ENCODE data around the gene DICER1. TPM values are rescaled to one million over a fixed set of nuclear protein-coding genes. Genes with fewer than 3 reads are reported as not detected.

DICER1 gene
- total RNA-seq, 4 donors from 2014 or later: 64.7 to 137 (median 87.6) TPM

- no peak for TF ChIP-seq CTCF (IDR thresholded peaks at IDR 0.05)
- no peak for DNase-seq (ENCODE audit: low spot score)
- no peak for ATAC-seq (ENCODE audit: low FRiP score)
These were observed 93.1 kb downstream of the DICER1 start for GRCh38 chr14:95064256-95064655.

GRCh38 chr14:95063391-95063790 is 93.9 kb downstream of the DICER1 start:
- no peak for DNase-seq (ENCODE audit: low spot score)
- no peak for ATAC-seq (ENCODE audit: low FRiP score)
- TF ChIP-seq CTCF (IDR thresholded peaks at IDR 0.05): no peak

GRCh38 chr14:95062946-95063345 is 94.4 kb downstream of the DICER1 start:
- no peak for TF ChIP-seq CTCF (IDR thresholded peaks at IDR 0.05)
- ATAC-seq (ENCODE audit: low FRiP score) (no peak), DNase-seq (ENCODE audit: low spot score) (no peak)

GRCh38 chr14:95062220-95062619 is 95.1 kb downstream of the DICER1 start:
- TF ChIP-seq CTCF (IDR thresholded peaks at IDR 0.05): no peak
- no peak for ATAC-seq (ENCODE audit: low FRiP score)
- DNase-seq (ENCODE audit: low spot score): no peak

- no peak for TF ChIP-seq CTCF (IDR thresholded peaks at IDR 0.05)
- ATAC-seq (ENCODE audit: low FRiP score): no peak
- no peak for DNase-seq (ENCODE audit: low spot score)
These were observed 95.8 kb downstream of the DICER1 start for GRCh38 chr14:95061317-95062093.

- no peak for ATAC-seq (ENCODE audit: low FRiP score)
- TF ChIP-seq CTCF (IDR thresholded peaks at IDR 0.05): no peak
- no peak for DNase-seq (ENCODE audit: low spot score)
These were observed 98.2 kb downstream of the DICER1 start for GRCh38 chr14:95059126-95059525.

GRCh38 chr14:95058491-95058890 is 98.8 kb downstream of the DICER1 start:
- ATAC-seq (ENCODE audit: low FRiP score) (no peak), DNase-seq (ENCODE audit: low spot score) (no peak)
- no peak for TF ChIP-seq CTCF (IDR thresholded peaks at IDR 0.05)

Measured in omental fat pad (tissue), 4 donors.